Osteoblast (primary cell): ENCODE results near the gene MAGEF1. TPM values are rescaled to one million over a fixed set of nuclear protein-coding genes. Genes with fewer than 3 reads are reported as not detected.
"Not testable (repeated sequence)": the region's sequence is repeated elsewhere in the genome, so short reads cannot be mapped to it uniquely, and the experiment has no call there.

Experiments
- DNase-seq: peaks from one replicate; pipeline ENCODE4 v3.0.0; 2011; ENCODE audit warnings: low spot score, mixed read lengths; ENCODE audit not compliant: insufficient read length; ENCODE audit errors: missing footprints
- H2AFZ ChIP-seq: 2 replicates; pipeline ENCODE4 v1.6.0; 2011; ENCODE audit warnings: mild to moderate bottlenecking, low read length
- H3K27ac ChIP-seq: 2 replicates; pipeline ENCODE4 v1.5.1; 2011; ENCODE audit warnings: mild to moderate bottlenecking, low read depth, low read length, moderate library complexity
- H3K27me3 ChIP-seq: 2 replicates; pipeline ENCODE4 v1.6.0; 2012; ENCODE audit warnings: mild to moderate bottlenecking, control low read depth, inconsistent platforms, low read length, moderate library complexity; ENCODE audit not compliant: insufficient read depth
- H3K36me3 ChIP-seq: 2 replicates; pipeline ENCODE4 v1.5.1; 2011; ENCODE audit warnings: mild to moderate bottlenecking, low read length, control low read depth, moderate library complexity; ENCODE audit not compliant: insufficient read depth
- H3K4me1 ChIP-seq: 2 replicates; pipeline ENCODE4 v1.5.1; 2011; ENCODE audit warnings: mild to moderate bottlenecking, low read length, control low read depth, moderate library complexity; ENCODE audit not compliant: insufficient read depth
- H3K4me2 ChIP-seq: 2 replicates; pipeline ENCODE4 v1.6.0; 2011; ENCODE audit warnings: mild to moderate bottlenecking, low read length; ENCODE audit not compliant: insufficient read depth
- H3K4me3 ChIP-seq: fragments of 200-600 bp; sonication (generic); 3 replicates; pipeline ENCODE4 v1.5.1; 2012; ENCODE audit warnings: mild to moderate bottlenecking, low read length, inconsistent platforms; ENCODE audit not compliant: insufficient read depth
- H3K79me2 ChIP-seq: 2 replicates; pipeline ENCODE4 v1.6.0; 2012; ENCODE audit warnings: mild to moderate bottlenecking, low read length, control low read depth, inconsistent platforms; ENCODE audit not compliant: insufficient read depth
- H3K9me3 ChIP-seq: 2 replicates; pipeline ENCODE4 v1.5.1; 2011; ENCODE audit warnings: low read depth, low read length, control low read depth
- H4K20me1 ChIP-seq: 2 replicates; pipeline ENCODE4 v1.6.0; 2012; ENCODE audit warnings: mild to moderate bottlenecking, low read length, control low read depth; ENCODE audit not compliant: insufficient read depth
- CTCF ChIP-seq: IDR thresholded peaks from 2 replicates; pipeline ENCODE4 v1.5.1; 2011; ENCODE audit warnings: mild to moderate bottlenecking, low read depth, low read length, moderate library complexity; ENCODE audit errors: extremely low read depth
- total RNA-seq: library from RNA; depleted of rRNA; stranded (reverse); fragments of >200 nt; gene quantifications from 2 replicates; pipeline ENCODE4 v1.2.3, GENCODE V29; 2012

Gene MAGEF1
- total RNA-seq, 1 donor = 18.8 TPM

GRCh38 chr3:184733971-184734608 is 22.2 kb upstream of the MAGEF1 start:
- no peaks in the 10 kb centered on the region for H3K9me3 ChIP-seq
- no peaks in the 10 kb centered on the region for H3K36me3 ChIP-seq
- H3K27me3 ChIP-seq = no peaks in the 10 kb centered on the region
- no peak overlapping the region for H3K4me3 ChIP-seq
- H2AFZ ChIP-seq = no peak overlapping the region
- H3K27ac ChIP-seq = no peak overlapping the region
- no peaks in the 10 kb centered on the region for H3K79me2 ChIP-seq
- no peak for DNase-seq
- H3K4me1 ChIP-seq = peaks cover 12% of the 10 kb centered on the region
- no peaks in the 10 kb centered on the region for H4K20me1 ChIP-seq
- no peak for TF ChIP-seq CTCF
- H3K4me2 ChIP-seq = no peak overlapping the region

- H3K4me1 ChIP-seq = peaks cover 7% of the 10 kb centered on the region
- H3K36me3 ChIP-seq = no peaks in the 10 kb centered on the region
- no peak for TF ChIP-seq CTCF
- DNase-seq = no peak
- H3K9me3 ChIP-seq = no peaks in the 10 kb centered on the region
- H4K20me1 ChIP-seq = no peaks in the 10 kb centered on the region
- H3K4me3 ChIP-seq = no peak overlapping the region
- no peak overlapping the region for H2AFZ ChIP-seq
- H3K27me3 ChIP-seq = no peaks in the 10 kb centered on the region
- no peak overlapping the region for H3K27ac ChIP-seq
- H3K79me2 ChIP-seq = no peaks in the 10 kb centered on the region
- no peak overlapping the region for H3K4me2 ChIP-seq
Measured at GRCh38 chr3:184733181-184733580, 21.3 kb upstream of the MAGEF1 start.

- Histone ChIP-seq H4K20me1 (no peaks in the 10 kb centered on the region), H3K4me1 (no peaks in the 10 kb centered on the region), H3K27ac (no peak overlapping the region), H2AFZ (no peak overlapping the region), H3K27me3 (no peaks in the 10 kb centered on the region), H3K36me3 (no peaks in the 10 kb centered on the region), H3K79me2 (no peaks in the 10 kb centered on the region), H3K9me3 (no peaks in the 10 kb centered on the region), H3K4me3 (no peak overlapping the region), H3K4me2 (no peak overlapping the region)
- DNase-seq = no peak
- no peak for TF ChIP-seq CTCF
Measured at GRCh38 chr3:184731786-184732537, 20.1 kb upstream of the MAGEF1 start.

GRCh38 chr3:184730924-184731323 is 19.1 kb upstream of the MAGEF1 start:
- H3K4me3 ChIP-seq = no peak overlapping the region
- TF ChIP-seq CTCF = no peak
- DNase-seq = no peak

GRCh38 chr3:184729154-184729553 is 17.3 kb upstream of the MAGEF1 start:
- H3K79me2 ChIP-seq, H3K27me3 ChIP-seq, H2AFZ ChIP-seq, H3K27ac ChIP-seq, H4K20me1 ChIP-seq, H3K4me1 ChIP-seq, H3K4me3 ChIP-seq, DNase-seq, H3K9me3 ChIP-seq, H3K36me3 ChIP-seq, H3K4me2 ChIP-seq: not testable (repeated sequence)

More at GRCh38 chr3:184730924-184731323, 19.1 kb upstream of the MAGEF1 start:
- Histone ChIP-seq H3K27me3 (no peaks in the 10 kb centered on the region), H2AFZ (no peak overlapping the region), H3K4me2 (no peak overlapping the region), H3K9me3 (no peaks in the 10 kb centered on the region), H3K79me2 (no peaks in the 10 kb centered on the region), H3K36me3 (no peaks in the 10 kb centered on the region), H3K27ac (no peak overlapping the region), H3K4me1 (no peaks in the 10 kb centered on the region), H4K20me1 (no peaks in the 10 kb centered on the region)
